CD4-positive, alpha-beta T cell treated with Interleukin-21 for 1 hour (primary cell): Measurements from ENCODE around the gene ANKRD1.
"Not testable (repeated sequence)": the region's sequence is repeated elsewhere in the genome, so short reads cannot be mapped to it uniquely, and the experiment has no call there.

Source experiments
- DNase-seq: peaks from one replicate; pipeline ENCODE4 v3.0.0-alpha.2; 2020

Gene ANKRD1

GRCh38 chr10:90911133-90912051, 9.5 kb downstream of the ANKRD1 start:
- DNase-seq: peak; percentile 63

- DNase-seq: no peak
Observed at GRCh38 chr10:90906596-90906995, 14.3 kb downstream of the ANKRD1 start.

- no peak for DNase-seq
Observed at GRCh38 chr10:90905925-90906324, 15.0 kb downstream of the ANKRD1 start.

GRCh38 chr10:90896916-90897315, 24.0 kb downstream of the ANKRD1 start:
- not testable (repeated sequence) for DNase-seq

GRCh38 chr10:90893190-90893589, 27.7 kb downstream of the ANKRD1 start:
- DNase-seq: no peak

- DNase-seq: no peak
Observed at GRCh38 chr10:90890347-90890746, 30.5 kb downstream of the ANKRD1 start.

GRCh38 chr10:90889636-90890035, 31.3 kb downstream of the ANKRD1 start:
- DNase-seq: no peak

GRCh38 chr10:90888387-90888786, 32.5 kb downstream of the ANKRD1 start:
- no peak for DNase-seq

GRCh38 chr10:90887555-90887954, 33.3 kb downstream of the ANKRD1 start:
- DNase-seq: no peak

- DNase-seq: no peak
Observed at GRCh38 chr10:90885176-90885575, 35.7 kb downstream of the ANKRD1 start.

- DNase-seq: no peak
Observed at GRCh38 chr10:90884431-90884830, 36.5 kb downstream of the ANKRD1 start.

GRCh38 chr10:90880059-90880719, 40.7 kb downstream of the ANKRD1 start:
- peak; percentile 55 for DNase-seq

GRCh38 chr10:90879062-90879461, 41.8 kb downstream of the ANKRD1 start:
- DNase-seq: no peak

GRCh38 chr10:90872648-90873020, 48.3 kb downstream of the ANKRD1 start:
- DNase-seq: no peak

GRCh38 chr10:90871766-90872647, 48.9 kb downstream of the ANKRD1 start, which contains the start of gene RPP30:
RPP30 (plus strand) TSS chr10:90871974; CDS start chr10:90871987, 13 bp downstream.
- peak; percentile 84 for DNase-seq

GRCh38 chr10:90871279-90871765, 49.6 kb downstream of the ANKRD1 start:
- peak; percentile 64 for DNase-seq

- no peak for DNase-seq
Observed at GRCh38 chr10:90866050-90866598, 54.8 kb downstream of the ANKRD1 start.

GRCh38 chr10:90865401-90865800, 55.5 kb downstream of the ANKRD1 start:
- peak; percentile 19 for DNase-seq

GRCh38 chr10:90862908-90863514, 57.9 kb downstream of the ANKRD1 start:
- no peak for DNase-seq
